HUES6 (cell line): ENCODE measurements around the gene CDK14.

Experiments used
- H3K27ac ChIP-seq: 2 replicates; pipeline ENCODE4 v1.7.0; 2013; ENCODE audit warnings: low read depth, mild to moderate bottlenecking, low read length, inconsistent platforms
- H3K27me3 ChIP-seq: 2 replicates; pipeline ENCODE4 v1.6.1; 2013; ENCODE audit warnings: low read length; ENCODE audit not compliant: control insufficient read depth, insufficient read depth
- H3K36me3 ChIP-seq: 2 replicates; pipeline ENCODE4 v1.6.1; 2013; ENCODE audit warnings: low read length; ENCODE audit not compliant: control insufficient read depth, insufficient read depth
- H3K4me1 ChIP-seq: 2 replicates; pipeline ENCODE4 v1.6.1; 2013; ENCODE audit warnings: low read length; ENCODE audit not compliant: control insufficient read depth, insufficient read depth
- H3K4me3 ChIP-seq: 2 replicates; pipeline ENCODE4 v1.5.1; 2013; ENCODE audit warnings: low read depth, low read length
- H3K9ac ChIP-seq: one replicate; pipeline ENCODE4 v1.6.1; 2013; ENCODE audit warnings: mild to moderate bottlenecking, low read length
- H3K9me3 ChIP-seq: 2 replicates; pipeline ENCODE4 v1.6.1; 2013; ENCODE audit warnings: low read depth, low read length; ENCODE audit not compliant: control insufficient read depth, insufficient read depth

CDK14 gene

GRCh38 chr7:91239772-91240171 is 643.7 kb downstream of the CDK14 start:
- H3K9me3 ChIP-seq = no peaks in the 10 kb centered on the region
- H3K4me3 ChIP-seq = no peak overlapping the region
- no peaks in the 10 kb centered on the region; the same call in 1 of the 2 replicates for H3K4me1 ChIP-seq
- no peaks in the 10 kb centered on the region for H3K36me3 ChIP-seq
- H3K27ac ChIP-seq = no peak overlapping the region
- H3K9ac ChIP-seq = no peak overlapping the region
- no peaks in the 10 kb centered on the region for H3K27me3 ChIP-seq

GRCh38 chr7:91240376-91240941 is 644.3 kb downstream of the CDK14 start:
- H3K4me3 ChIP-seq = no peak overlapping the region
- no peaks in the 10 kb centered on the region for H3K27me3 ChIP-seq
- no peaks in the 10 kb centered on the region for H3K9me3 ChIP-seq
- no peaks in the 10 kb centered on the region; the same call in 1 of the 2 replicates for H3K4me1 ChIP-seq
- H3K27ac ChIP-seq = no peak overlapping the region
- H3K36me3 ChIP-seq = no peaks in the 10 kb centered on the region
- no peak overlapping the region for H3K9ac ChIP-seq

- Histone ChIP-seq H3K9me3 (no peaks in the 10 kb centered on the region), H3K27me3 (no peaks in the 10 kb centered on the region), H3K4me3 (no peak overlapping the region), H3K4me1 (no peaks in the 10 kb centered on the region; the same call in 1 of the 2 replicates), H3K27ac (no peak overlapping the region), H3K9ac (no peak overlapping the region), H3K36me3 (no peaks in the 10 kb centered on the region)
These were observed 646.1 kb downstream of the CDK14 start for GRCh38 chr7:91242097-91242844.

GRCh38 chr7:91243591-91244301 is 647.6 kb downstream of the CDK14 start:
- Histone ChIP-seq H3K27ac (no peak overlapping the region), H3K27me3 (no peaks in the 10 kb centered on the region), H3K4me3 (no peak overlapping the region)

GRCh38 chr7:91247500-91247899 is 651.4 kb downstream of the CDK14 start:
- Histone ChIP-seq H3K9ac (no peak overlapping the region), H3K4me3 (no peak overlapping the region), H3K9me3 (no peaks in the 10 kb centered on the region), H3K36me3 (no peaks in the 10 kb centered on the region), H3K27ac (no peak overlapping the region), H3K4me1 (no peaks in the 10 kb centered on the region), H3K27me3 (no peaks in the 10 kb centered on the region)

More at GRCh38 chr7:91243591-91244301, 647.6 kb downstream of the CDK14 start:
- Histone ChIP-seq H3K9me3 (no peaks in the 10 kb centered on the region), H3K9ac (no peak overlapping the region), H3K36me3 (no peaks in the 10 kb centered on the region), H3K4me1 (no peaks in the 10 kb centered on the region; the same call in 1 of the 2 replicates)

- no peaks in the 10 kb centered on the region for H3K9me3 ChIP-seq
- H3K27ac ChIP-seq = no peak overlapping the region
- H3K36me3 ChIP-seq = no peaks in the 10 kb centered on the region
- H3K9ac ChIP-seq = no peak overlapping the region
- H3K27me3 ChIP-seq = no peaks in the 10 kb centered on the region
- no peak overlapping the region for H3K4me3 ChIP-seq
- H3K4me1 ChIP-seq = no peaks in the 10 kb centered on the region
These were observed 652.9 kb downstream of the CDK14 start for GRCh38 chr7:91248996-91249395.

- H3K36me3 ChIP-seq = no peaks in the 10 kb centered on the region
- no peak overlapping the region for H3K27ac ChIP-seq
- no peaks in the 10 kb centered on the region for H3K9me3 ChIP-seq
- no peak overlapping the region for H3K4me3 ChIP-seq
- H3K4me1 ChIP-seq = no peaks in the 10 kb centered on the region
- no peaks in the 10 kb centered on the region for H3K27me3 ChIP-seq
- no peak overlapping the region for H3K9ac ChIP-seq
These were observed 653.5 kb downstream of the CDK14 start for GRCh38 chr7:91249506-91250233.

- Histone ChIP-seq H3K27ac (no peak overlapping the region), H3K9ac (no peak overlapping the region), H3K4me3 (no peak overlapping the region), H3K9me3 (no peaks in the 10 kb centered on the region), H3K4me1 (no peaks in the 10 kb centered on the region), H3K27me3 (no peaks in the 10 kb centered on the region), H3K36me3 (no peaks in the 10 kb centered on the region)
These were observed 654.6 kb downstream of the CDK14 start for GRCh38 chr7:91250706-91251105.

GRCh38 chr7:91251877-91252276 is 655.8 kb downstream of the CDK14 start:
- H3K4me1 ChIP-seq = no peaks in the 10 kb centered on the region
- no peak overlapping the region for H3K4me3 ChIP-seq
- no peak overlapping the region for H3K9ac ChIP-seq
- 0 out of 2 replicates have a peak, but pooled peaks cover 4% of the 10 kb centered on the region for H3K9me3 ChIP-seq
- H3K27me3 ChIP-seq = no peaks in the 10 kb centered on the region
- H3K36me3 ChIP-seq = no peaks in the 10 kb centered on the region
- no peak overlapping the region for H3K27ac ChIP-seq
